Mammary epithelial cell (primary cell): ENCODE results near the gene BIN1.

ENCODE experiments used
- EZH2 ChIP-seq: IDR thresholded peaks from 2 replicates; pipeline ENCODE4 v1.6.1; 2012; ENCODE audit warnings: low read length, inconsistent platforms, borderline replicate concordance
- TF ChIP-seq, protein P1 (sequence below), 2 donors: IDR thresholded peaks in 1 of 2; conservative IDR thresholded peaks in 1 of 2; 2 replicates each; pipeline ENCODE4 v1.5.1; 2011 to 2012; ENCODE audit warnings: inconsistent platforms in 2 of 2, low read length in 2 of 2, mild to moderate bottlenecking in 2 of 2, control low read depth in 1 of 2, low read depth in 1 of 2; ENCODE audit not compliant: insufficient read depth in 1 of 2; ENCODE audit errors: extremely low read depth in 1 of 2

DNA sequence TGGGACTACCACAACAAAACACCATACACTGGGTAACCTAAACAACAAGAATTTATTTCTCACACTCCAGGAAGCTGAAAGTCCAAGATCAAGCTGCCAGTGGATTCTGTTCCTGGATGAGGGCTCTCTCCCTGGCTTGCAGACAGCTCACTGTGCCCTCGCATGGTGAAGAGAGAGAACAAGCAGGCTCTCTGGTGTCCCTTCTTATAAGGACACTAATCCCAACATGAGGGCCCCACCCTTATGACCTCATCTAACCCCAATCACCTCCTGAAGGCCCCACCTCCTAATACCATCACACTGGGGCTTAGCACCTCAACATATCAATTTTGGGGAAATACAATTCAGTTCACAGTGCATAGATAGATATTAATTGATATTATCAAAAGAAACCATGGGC lies 83.5 kb downstream of the BIN1 start:
- TF ChIP-seq, protein P1, sequence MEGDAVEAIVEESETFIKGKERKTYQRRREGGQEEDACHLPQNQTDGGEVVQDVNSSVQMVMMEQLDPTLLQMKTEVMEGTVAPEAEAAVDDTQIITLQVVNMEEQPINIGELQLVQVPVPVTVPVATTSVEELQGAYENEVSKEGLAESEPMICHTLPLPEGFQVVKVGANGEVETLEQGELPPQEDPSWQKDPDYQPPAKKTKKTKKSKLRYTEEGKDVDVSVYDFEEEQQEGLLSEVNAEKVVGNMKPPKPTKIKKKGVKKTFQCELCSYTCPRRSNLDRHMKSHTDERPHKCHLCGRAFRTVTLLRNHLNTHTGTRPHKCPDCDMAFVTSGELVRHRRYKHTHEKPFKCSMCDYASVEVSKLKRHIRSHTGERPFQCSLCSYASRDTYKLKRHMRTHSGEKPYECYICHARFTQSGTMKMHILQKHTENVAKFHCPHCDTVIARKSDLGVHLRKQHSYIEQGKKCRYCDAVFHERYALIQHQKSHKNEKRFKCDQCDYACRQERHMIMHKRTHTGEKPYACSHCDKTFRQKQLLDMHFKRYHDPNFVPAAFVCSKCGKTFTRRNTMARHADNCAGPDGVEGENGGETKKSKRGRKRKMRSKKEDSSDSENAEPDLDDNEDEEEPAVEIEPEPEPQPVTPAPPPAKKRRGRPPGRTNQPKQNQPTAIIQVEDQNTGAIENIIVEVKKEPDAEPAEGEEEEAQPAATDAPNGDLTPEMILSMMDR (conservative IDR thresholded peaks at IDR 0.05 in 1 of 2, IDR thresholded peaks at IDR 0.05 in 1 of 2; ENCODE audit: extremely low read depth in 1 of 2, insufficient read depth in 1 of 2, low read depth in 1 of 2, low read length in 2 of 2) = no peak
- TF ChIP-seq EZH2 = no peak
